Measurements from ENCODE around the gene NDST4.
"Not testable (repeated sequence)": the region's sequence is repeated elsewhere in the genome, so short reads cannot be mapped to it uniquely, and the experiment has no call there.

Gene NDST4

DNA sequence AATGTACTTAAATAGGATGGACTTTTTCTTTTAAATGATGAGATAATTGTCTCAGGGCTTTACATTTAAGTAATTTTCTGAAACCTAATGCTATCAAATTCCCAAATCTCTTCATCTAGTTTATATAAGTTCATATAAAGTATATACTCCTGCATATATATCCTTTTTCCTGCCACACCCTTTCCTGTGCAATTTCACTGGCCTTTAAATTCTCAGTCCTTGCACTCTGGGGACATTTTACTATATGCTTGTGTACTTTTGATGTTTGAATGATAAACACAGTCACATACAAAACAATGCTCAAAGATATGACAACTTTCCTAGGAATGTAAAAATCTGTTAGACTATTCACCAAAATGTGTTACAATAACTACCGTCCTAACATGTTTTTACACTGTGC lies 60.1 kb downstream of the NDST4 start:
- DNase-seq: no peak

GRCh38 chr4:115042496-115042895 lies 70.9 kb downstream of the NDST4 start:
- no peak for DNase-seq

GRCh38 chr4:115030281-115030680 lies 83.1 kb downstream of the NDST4 start:
- DNase-seq: no peak

DNA sequence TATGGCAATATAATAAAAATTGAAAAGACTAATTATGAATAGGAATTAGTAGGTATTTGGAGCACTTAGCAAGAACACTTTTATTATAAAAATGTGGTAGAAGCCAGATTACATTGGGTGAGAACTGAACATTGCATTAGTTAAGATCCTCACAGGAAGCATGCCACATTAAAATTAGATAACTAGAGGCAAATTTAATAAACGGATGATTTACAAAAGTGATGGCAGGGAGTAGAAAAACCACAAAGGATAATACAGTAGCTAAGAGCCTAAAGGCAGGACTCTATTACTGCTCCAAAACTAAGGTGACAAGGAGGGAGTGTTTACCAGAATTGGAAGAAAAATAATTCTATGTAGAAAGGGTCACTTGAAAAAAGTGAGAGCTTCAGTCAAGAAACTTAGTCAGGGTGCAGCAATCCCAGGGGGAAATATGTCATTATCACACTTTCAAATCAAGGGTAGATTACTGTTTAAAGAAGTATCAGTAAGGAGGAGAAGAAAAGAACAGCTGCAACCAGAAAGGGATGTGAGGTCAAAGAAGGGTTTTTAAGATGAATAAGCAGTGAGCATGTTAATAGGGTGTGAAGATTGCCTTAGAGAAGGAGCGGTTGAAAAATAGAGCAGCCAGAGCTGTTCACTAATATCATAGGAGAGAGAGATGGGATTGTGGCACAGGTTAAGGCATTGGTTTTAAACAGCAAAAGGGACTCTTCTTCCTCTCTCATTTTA lies 84.6 kb downstream of the NDST4 start:
- DNase-seq: no peak

GRCh38 chr4:114999880-115000279 lies 113.5 kb downstream of the NDST4 start:
- no peak for DNase-seq

- DNase-seq: no peak
These were observed 115.1 kb downstream of the NDST4 start for GRCh38 chr4:114998316-114998715.

DNA sequence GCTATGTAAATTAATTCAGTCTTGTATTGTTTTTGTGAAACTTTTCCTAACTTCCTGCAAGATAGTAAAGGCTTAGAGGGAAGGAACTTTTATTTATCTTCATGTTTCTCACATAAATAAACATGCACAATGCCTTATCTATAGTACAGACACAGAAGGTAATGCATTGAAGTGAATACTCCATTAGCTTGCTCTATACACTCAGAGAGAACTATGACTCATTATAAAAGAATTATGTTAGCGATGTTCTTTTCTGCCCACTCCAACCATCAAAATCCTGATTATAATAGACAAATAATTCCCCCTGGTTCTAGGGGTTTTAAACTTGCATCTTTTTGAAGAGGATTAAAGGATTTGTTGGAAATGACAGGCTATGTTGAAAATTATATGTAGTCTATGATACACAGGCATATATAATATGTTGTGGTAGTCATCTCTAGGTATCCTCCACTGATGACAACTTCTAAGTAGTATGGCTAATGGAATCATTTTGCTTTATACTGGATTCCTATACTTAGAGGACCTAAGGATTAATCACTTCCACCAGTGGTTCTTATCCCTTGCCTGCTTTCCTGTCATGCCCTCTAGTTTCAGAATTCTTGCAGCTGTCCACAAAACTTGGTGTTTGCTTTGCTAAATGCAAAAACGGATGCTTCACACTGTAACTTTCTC lies 115.7 kb downstream of the NDST4 start:
- DNase-seq: no peak

DNA sequence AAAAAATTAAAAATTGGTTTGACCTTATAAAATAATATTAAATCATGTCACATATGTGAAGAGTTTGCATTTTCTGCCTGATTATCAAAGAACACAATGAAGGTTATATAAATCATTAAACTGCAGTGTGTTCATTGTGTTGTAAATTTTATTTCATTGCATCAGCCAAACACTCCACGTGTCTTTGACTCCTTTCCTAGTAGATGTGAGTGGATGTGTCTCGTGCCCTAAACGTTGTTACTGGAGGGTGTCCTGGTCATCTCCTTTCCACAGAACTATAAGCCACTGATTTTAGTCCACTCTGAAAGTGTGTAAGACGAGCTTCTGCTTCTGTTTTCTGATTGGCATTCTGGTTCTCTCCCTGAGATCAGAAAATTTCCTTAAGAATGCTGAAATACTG lies 127.3 kb downstream of the NDST4 start:
- no peak for DNase-seq

DNA sequence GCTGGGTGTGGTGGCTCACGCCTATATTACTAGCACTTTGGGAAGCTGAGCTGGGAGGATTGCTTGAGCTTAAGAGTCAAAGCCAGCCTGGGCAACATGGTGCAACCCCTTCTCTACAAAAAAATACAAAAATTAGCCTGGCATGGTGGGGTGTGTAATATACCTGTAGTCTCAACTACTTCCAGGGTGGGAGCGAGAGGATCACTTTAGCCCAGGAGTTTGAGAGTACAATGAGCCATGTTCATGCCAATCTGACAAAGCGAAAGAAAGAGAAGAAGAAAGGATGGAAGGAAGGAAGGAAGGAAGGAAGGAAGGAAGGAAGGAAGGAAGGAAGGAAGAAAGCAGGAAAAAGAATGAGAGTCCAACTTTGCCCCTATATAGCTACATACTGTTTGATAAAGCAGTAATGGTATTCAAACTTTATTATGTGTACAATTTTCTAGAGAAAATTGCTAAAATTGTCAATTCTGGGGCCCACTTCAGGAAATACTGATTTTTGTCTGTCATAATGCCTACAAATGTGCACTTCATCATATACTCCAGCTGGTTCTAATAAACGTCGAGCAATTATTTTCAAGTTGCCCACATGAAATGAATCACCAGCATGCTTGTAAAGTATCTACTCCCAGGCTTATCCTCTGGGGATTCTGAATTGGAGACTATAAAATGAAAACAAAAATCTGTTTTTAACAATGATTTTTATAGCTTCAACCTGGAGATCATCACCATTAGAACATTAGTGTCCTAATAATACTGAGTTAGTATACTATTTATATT lies 132.3 kb downstream of the NDST4 start:
- DNase-seq: no peak

- DNase-seq: not testable (repeated sequence)
These were observed 133.0 kb downstream of the NDST4 start for GRCh38 chr4:114980399-114980798.

GRCh38 chr4:114976901-114977300 lies 136.5 kb downstream of the NDST4 start:
- DNase-seq: no peak

- DNase-seq: no peak
These were observed 149.4 kb downstream of the NDST4 start for GRCh38 chr4:114964026-114964425.

DNA sequence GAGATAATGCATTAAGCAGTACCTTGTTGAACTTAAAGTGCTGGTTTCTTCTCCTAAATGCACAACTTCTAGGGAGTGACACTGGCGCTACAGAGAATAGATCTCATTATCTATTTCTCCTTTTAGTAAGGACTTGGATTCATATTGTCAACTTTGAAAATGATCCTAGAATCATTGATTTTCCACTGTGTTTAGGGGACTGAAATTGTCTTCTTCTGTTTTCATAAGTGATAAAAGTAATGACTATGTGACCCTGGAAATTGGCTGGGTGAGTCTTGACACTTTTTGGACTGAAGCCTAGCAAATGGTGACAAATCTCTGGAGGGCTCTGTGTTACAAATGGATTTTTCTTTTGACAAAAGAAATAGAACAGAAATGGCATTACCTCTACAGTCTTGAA lies 167.8 kb downstream of the NDST4 start:
- DNase-seq: no peak

DNA sequence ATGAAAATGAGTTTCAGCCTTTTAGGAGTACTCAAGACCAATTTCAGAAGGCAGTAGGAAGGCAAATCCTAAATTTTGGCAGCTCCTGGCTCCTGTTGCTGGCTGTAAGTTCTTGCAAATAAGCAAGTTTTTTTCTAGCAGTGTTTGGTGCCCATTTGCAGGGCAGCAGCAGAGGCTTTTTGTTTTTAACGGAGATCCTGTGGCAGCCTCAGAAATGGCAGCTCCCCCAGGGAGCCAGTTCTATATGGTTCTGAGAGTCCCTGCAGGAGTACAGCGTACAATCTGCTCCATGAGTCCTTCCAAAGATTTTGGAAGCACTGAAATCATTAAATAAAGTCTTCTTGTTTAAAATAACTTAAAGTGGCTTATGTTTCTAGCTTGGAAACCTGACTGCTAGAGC lies 171.9 kb downstream of the NDST4 start:
- no peak for DNase-seq

- no peak for DNase-seq
These were observed 185.5 kb downstream of the NDST4 start for GRCh38 chr4:114927881-114928280.

- DNase-seq: no peak
These were observed 186.8 kb downstream of the NDST4 start for GRCh38 chr4:114926583-114926982.

DNA sequence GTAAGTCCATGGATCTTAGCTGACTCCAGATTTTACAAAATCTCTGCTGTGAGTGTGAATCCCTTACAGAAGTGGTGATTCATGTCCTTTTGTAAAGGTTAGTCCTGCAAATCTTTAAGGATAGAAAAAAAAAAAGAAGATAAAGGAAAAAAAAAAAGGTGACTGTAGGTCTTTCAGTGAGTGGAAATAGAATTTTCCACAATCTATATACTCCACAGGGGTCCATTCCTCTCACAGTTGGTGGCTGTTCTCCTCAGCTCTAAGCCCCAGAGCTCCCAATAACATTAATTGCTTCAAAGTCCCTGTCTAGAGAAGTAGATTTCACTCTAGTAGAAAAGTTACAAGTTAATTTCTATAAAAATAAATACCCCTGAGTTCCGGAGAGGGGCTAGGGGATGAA lies 189.1 kb downstream of the NDST4 start:
- no peak for DNase-seq

DNA sequence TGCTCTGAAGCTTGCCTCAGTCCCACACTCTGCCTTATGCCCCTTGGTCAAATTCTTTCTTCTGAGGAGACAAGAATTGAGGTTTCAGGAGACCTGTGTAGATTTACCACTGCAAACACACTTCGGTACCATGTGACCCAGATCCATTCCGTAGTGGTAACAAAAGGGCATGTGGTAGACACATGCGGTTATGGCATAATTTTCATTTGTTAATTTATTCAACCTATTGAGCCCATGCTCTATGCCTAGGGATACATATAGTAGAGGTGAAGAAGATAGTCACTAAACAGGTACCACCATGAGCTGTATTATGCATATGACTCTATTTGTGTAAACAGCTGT lies 190.9 kb downstream of the NDST4 start:
- no peak for DNase-seq

DNA sequence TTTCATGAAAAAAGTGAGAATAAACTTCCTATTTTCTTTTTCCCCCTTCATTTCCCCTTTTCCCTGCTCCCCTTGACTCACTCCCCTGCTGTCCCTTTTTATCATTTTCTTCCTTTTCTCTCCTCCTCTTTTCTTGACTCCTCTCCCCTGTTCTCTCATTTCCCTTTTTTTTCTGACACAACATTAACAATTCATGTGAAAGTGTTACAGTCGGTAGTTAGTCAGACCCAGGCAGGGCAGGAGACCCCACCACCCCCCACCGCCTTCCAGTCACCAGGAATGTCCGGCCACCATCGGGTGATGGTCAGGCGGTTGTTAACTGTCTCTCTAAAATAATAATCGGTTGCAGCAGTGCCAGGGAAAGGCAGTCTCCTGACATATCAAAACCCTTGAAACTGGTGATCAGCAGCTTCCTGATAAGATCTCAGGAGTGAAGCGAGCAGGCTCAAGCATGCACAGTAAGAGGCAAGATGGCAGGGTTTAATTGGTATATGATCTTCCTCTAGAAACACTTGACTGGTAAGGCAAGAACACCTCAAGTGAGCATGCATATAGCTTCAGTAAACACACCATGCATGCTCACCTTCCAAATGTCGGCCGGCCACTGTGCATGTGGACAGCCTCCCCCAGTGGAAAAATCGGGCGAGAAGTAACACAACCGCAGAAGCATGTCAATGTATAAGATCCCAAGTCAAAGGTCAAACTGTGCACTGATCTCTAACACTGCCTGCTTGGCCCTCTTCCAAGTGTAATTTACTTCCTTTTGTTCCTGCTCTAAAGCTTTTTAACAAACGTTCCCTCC lies 191.4 kb downstream of the NDST4 start:
- DNase-seq: no peak

DNA sequence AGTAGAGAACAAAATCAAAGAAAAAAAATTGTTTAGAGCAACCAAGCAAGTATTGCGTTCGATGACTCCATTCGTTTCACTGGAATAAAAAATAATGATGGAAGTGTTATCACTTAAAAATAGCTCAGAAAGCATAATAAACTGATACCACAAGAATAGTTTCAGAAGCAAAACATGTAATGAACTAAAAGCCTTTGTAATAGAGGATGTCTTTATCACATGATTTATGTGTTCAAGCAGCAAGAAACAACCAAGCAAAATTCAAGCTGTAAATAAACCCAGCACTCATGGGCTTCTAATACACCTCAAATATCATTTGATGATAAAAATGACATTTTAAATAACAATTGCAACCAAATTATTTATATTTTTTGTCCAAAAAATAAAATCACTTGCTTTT lies 192.2 kb downstream of the NDST4 start:
- no peak for DNase-seq

GRCh38 chr4:114911111-114911510 lies 202.3 kb downstream of the NDST4 start:
- DNase-seq: no peak

DNA sequence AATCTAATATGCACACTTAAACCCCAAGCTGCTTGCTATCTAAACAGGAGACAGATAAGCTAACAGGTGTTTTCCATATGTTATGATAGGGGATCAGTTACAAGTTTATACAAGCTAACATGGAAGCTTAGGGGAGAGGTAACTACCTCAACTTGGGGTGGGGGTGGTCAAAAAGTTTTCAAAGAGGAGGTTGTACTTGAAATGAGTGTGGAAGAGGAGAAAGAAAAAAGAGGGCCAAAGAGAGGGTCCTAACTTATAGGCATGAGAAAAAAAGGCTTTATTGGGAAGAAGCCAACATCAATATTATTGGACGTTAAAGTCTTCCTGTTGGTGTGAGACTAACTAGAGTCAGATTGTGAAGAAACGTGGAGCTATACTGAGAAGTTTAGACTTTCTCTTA lies 205.9 kb downstream of the NDST4 start:
- no peak for DNase-seq

DNA sequence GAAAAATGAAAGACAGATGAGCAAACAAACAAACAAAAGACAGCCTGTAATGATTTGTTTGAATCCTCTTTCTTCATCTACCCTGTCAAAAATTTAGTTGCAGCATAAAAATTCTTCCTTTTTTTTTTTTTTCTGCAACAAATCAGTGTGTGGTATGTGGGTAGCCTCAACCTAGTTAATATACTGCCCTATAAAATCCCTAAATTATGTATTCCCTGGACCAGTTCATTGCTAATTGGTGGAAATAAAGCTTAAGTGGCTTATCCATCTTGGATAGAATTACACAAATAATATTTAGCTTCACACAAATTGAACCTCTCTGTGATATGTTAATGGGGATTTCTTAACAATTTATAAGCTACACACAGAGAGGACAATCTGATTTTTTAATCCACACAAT lies 208.4 kb downstream of the NDST4 start:
- no peak for DNase-seq
